H1 (cell line): Measurements from ENCODE around the gene RNASE13. TPM values are rescaled to one million over a fixed set of nuclear protein-coding genes. Genes with fewer than 3 reads are reported as not detected.

Experiments
- CTCF ChIA-PET: fragments of 300-600 bp; sonication (Branson Sonifier 250); formaldehyde crosslinking; loops from one replicate; lab custom pipeline; 2021; ENCODE audit not compliant: partially characterized antibody; lab: Charles Lee
- POLR2A ChIA-PET: fragments of 300-600 bp; sonication (Branson Sonifier 250); formaldehyde crosslinking; loops from one replicate; lab custom pipeline; 2021; ENCODE audit warnings: inconsistent platforms; ENCODE audit not compliant: partially characterized antibody; lab: Charles Lee
- DNase-seq, 2 experiments: peaks; one replicate each; pipeline versions ENCODE4 v3.0.0 to v3.0.0-alpha.2; 2010 to 2022; ENCODE audit warnings: low spot score in 2 of 2, low read depth in 1 of 2, mixed read lengths in 1 of 2
- FAIRE-seq: peaks from 2 replicates; lab custom pipeline; 2011; peaks lifted over from hg19 to GRCh38; lab: Jason Lieb, UNC
- H2AFZ ChIP-seq: 2 replicates; pipeline ENCODE4 v1.8.1; 2012; ENCODE audit warnings: low read length, inconsistent platforms
- H2AK5ac ChIP-seq: 2 replicates; pipeline ENCODE4 v1.6.1; 2013; ENCODE audit warnings: low read depth, low read length
- H2BK120ac ChIP-seq: replicated peaks from 2 replicates; pipeline ENCODE3; 2013; ENCODE audit warnings: low read depth, low read length, inconsistent platforms
- H2BK12ac ChIP-seq: 2 replicates; pipeline ENCODE4 v1.6.1; 2013; ENCODE audit warnings: low read depth, low read length
- H2BK15ac ChIP-seq: 2 replicates; pipeline ENCODE4 v1.6.1; 2013; ENCODE audit warnings: low read length
- H2BK20ac ChIP-seq: 2 replicates; pipeline ENCODE4 v1.6.1; 2013; ENCODE audit warnings: low read length
- H2BK5ac ChIP-seq: 2 replicates; pipeline ENCODE4 v1.6.1; 2013; ENCODE audit warnings: low read depth, low read length
- H3K14ac ChIP-seq: 2 replicates; pipeline ENCODE4 v1.6.1; 2013; ENCODE audit warnings: inconsistent platforms; ENCODE audit not compliant: insufficient read length
- H3K18ac ChIP-seq: 2 replicates; pipeline ENCODE4 v1.6.1; 2013; ENCODE audit warnings: low read length; ENCODE audit errors: extremely low read depth
- H3K23ac ChIP-seq: 2 replicates; pipeline ENCODE4 v1.6.1; 2013; ENCODE audit warnings: inconsistent platforms; ENCODE audit not compliant: insufficient read length
- H3K23me2 ChIP-seq: 2 replicates; pipeline ENCODE4 v1.6.1; 2013; ENCODE audit warnings: low read depth, low read length
- H3K27ac ChIP-seq: 2 replicates; pipeline ENCODE4 v1.6.1; 2011; ENCODE audit warnings: low read depth, low read length, inconsistent platforms
- H3K27me3 ChIP-seq, 4 experiments: replicated peaks in 1 of 4; 1 replicate in 1 of 4; 2 replicates in 3 of 4; pipeline versions ENCODE4 v1.6.1 to v1.8.1; 2011 to 2013; ENCODE audit warnings: low read length in 3 of 4, mild to moderate bottlenecking in 3 of 4, inconsistent platforms in 2 of 4, mixed read lengths in 2 of 4, moderate library complexity in 1 of 4; ENCODE audit not compliant: control insufficient read depth in 3 of 4, insufficient read depth in 3 of 4; ENCODE audit errors: extremely low read depth in 1 of 4
- H3K36me3 ChIP-seq, 4 experiments: 2 replicates each; pipeline versions ENCODE4 v1.6.1 to v1.8.1; 2011 to 2013; ENCODE audit warnings: mild to moderate bottlenecking in 4 of 4, low read length in 3 of 4, moderate library complexity in 2 of 4, control low read depth in 1 of 4, inconsistent platforms in 1 of 4; ENCODE audit not compliant: insufficient read depth in 4 of 4, control insufficient read depth in 2 of 4
- H3K4ac ChIP-seq: replicated peaks from 2 replicates; pipeline ENCODE3; 2013; ENCODE audit warnings: low read length, low read depth, mixed read lengths, inconsistent platforms; ENCODE audit not compliant: insufficient read length
- H3K4me1 ChIP-seq, 4 experiments: replicated peaks in 1 of 4; 1 replicate in 1 of 4; 2 replicates in 3 of 4; pipeline versions ENCODE4 v1.6.1 to v1.8.1; 2011 to 2013; ENCODE audit warnings: low read length in 3 of 4, inconsistent platforms in 2 of 4, mixed read lengths in 1 of 4; ENCODE audit not compliant: insufficient read depth in 4 of 4, control insufficient read depth in 3 of 4
- H3K4me2 ChIP-seq, 2 experiments: 2 replicates each; pipeline versions ENCODE4 v1.6.1 to v1.8.1; 2011 to 2013; ENCODE audit warnings: low read depth in 2 of 2, low read length in 2 of 2, control low read depth in 1 of 2, inconsistent platforms in 1 of 2, mild to moderate bottlenecking in 1 of 2; ENCODE audit not compliant: insufficient read depth in 1 of 2
- H3K4me3 ChIP-seq, 4 experiments: fragments of 200-600, 300-600 bp in 1 of 4; sonication (generic), shearing (Covaris generic), sonication (Bioruptor Twin) in 1 of 4; 2 replicates each; pipeline versions ENCODE4 v1.5.1 to v1.8.1; 2011 to 2016; ENCODE audit warnings: low read length in 4 of 4, low read depth in 3 of 4, control low read depth in 2 of 4, inconsistent platforms in 2 of 4, mild to moderate bottlenecking in 2 of 4, mixed read lengths in 1 of 4, moderate library complexity in 1 of 4; ENCODE audit not compliant: insufficient read depth in 2 of 4; ENCODE audit errors: extremely low read depth in 1 of 4
- H3K56ac ChIP-seq: replicated peaks from 2 replicates; pipeline ENCODE3; 2013; ENCODE audit warnings: low read depth, mild to moderate bottlenecking, mixed read lengths, low read length, inconsistent platforms; ENCODE audit not compliant: insufficient read length
- H3K79me1 ChIP-seq: 2 replicates; pipeline ENCODE4 v1.6.1; 2013; ENCODE audit warnings: low read depth, low read length, control low read depth
- H3K79me2 ChIP-seq, 2 experiments: 2 replicates each; pipeline versions ENCODE4 v1.6.1 to v1.8.1; 2012 to 2013; ENCODE audit warnings: low read length in 2 of 2, mild to moderate bottlenecking in 2 of 2, inconsistent platforms in 1 of 2; ENCODE audit not compliant: insufficient read depth in 2 of 2, control insufficient read depth in 1 of 2
- H3K9ac ChIP-seq, 4 experiments: replicated peaks in 1 of 4; 1 replicate in 1 of 4; 2 replicates in 3 of 4; pipeline versions ENCODE4 v1.6.1 to v1.8.1; 2011 to 2013; ENCODE audit warnings: low read depth in 3 of 4, low read length in 3 of 4, control low read depth in 2 of 4, mild to moderate bottlenecking in 2 of 4, moderate library complexity in 2 of 4, inconsistent platforms in 1 of 4; ENCODE audit errors: extremely low read depth in 1 of 4
- H3K9me3 ChIP-seq, 2 experiments: 2 replicates each; pipeline versions ENCODE4 v1.6.1 to v1.8.1; 2012 to 2013; ENCODE audit warnings: mild to moderate bottlenecking in 2 of 2, moderate library complexity in 2 of 2, control low read depth in 1 of 2, inconsistent platforms in 1 of 2, low read depth in 1 of 2, low read length in 1 of 2, mixed read lengths in 1 of 2; ENCODE audit not compliant: insufficient read depth in 2 of 2
- H4K20me1 ChIP-seq, 2 experiments: replicated peaks in 1 of 2; 2 replicates each; pipeline versions ENCODE3 to v1.8.1; 2011 to 2013; ENCODE audit warnings: inconsistent platforms in 2 of 2, low read length in 2 of 2, mild to moderate bottlenecking in 1 of 2; ENCODE audit not compliant: insufficient read depth in 2 of 2, control insufficient read depth in 1 of 2
- H4K5ac ChIP-seq: 2 replicates; pipeline ENCODE4 v1.6.1; 2013; ENCODE audit warnings: low read length, low read depth, mixed read lengths, inconsistent platforms; ENCODE audit not compliant: insufficient read length
- H4K8ac ChIP-seq: 2 replicates; pipeline ENCODE4 v1.8.0; 2013; ENCODE audit warnings: mild to moderate bottlenecking, moderate library complexity, low read length, inconsistent platforms; ENCODE audit not compliant: insufficient read depth; ENCODE audit errors: extremely low read depth
- H4K91ac ChIP-seq: replicated peaks from 2 replicates; pipeline ENCODE3; 2013; ENCODE audit warnings: low read length, mixed read lengths, inconsistent platforms; ENCODE audit not compliant: insufficient read length
- ATF2 ChIP-seq: IDR thresholded peaks from 2 replicates; pipeline ENCODE4 v1.6.1; 2012; ENCODE audit warnings: low read length, inconsistent platforms
- BRCA1 ChIP-seq: IDR thresholded peaks from 2 replicates; pipeline ENCODE4 v1.6.1; 2012; ENCODE audit warnings: low read depth, low read length, improper control_type of control experiment
- CHD1 ChIP-seq: IDR thresholded peaks from 2 replicates; pipeline ENCODE4 v1.6.1; 2012; ENCODE audit warnings: low read depth, low read length, improper control_type of control experiment
- CHD2 ChIP-seq: IDR thresholded peaks from 2 replicates; pipeline ENCODE4 v1.6.1; 2012; ENCODE audit warnings: low read length, improper control_type of control experiment
- CTBP2 ChIP-seq: IDR thresholded peaks from 2 replicates; pipeline ENCODE4 v1.7.0; 2011; ENCODE audit warnings: borderline replicate concordance, mild to moderate bottlenecking, moderate library complexity, mixed read lengths, low read length; ENCODE audit not compliant: insufficient read depth, insufficient read length
- EZH2 ChIP-seq: fragments of 200-600 bp; sonication (generic); IDR thresholded peaks from 2 replicates; pipeline ENCODE4 v1.7.1; 2012; ENCODE audit warnings: low read depth, mild to moderate bottlenecking, moderate library complexity, low read length, inconsistent platforms; ENCODE audit not compliant: severe bottlenecking
- MAX ChIP-seq: IDR thresholded peaks from 2 replicates; pipeline ENCODE4 v1.6.1; 2012; ENCODE audit warnings: inconsistent platforms
- NANOG ChIP-seq: IDR thresholded peaks from 2 replicates; pipeline ENCODE4 v1.6.1; 2011; ENCODE audit warnings: low read length, low read depth, mild to moderate bottlenecking, inconsistent platforms; ENCODE audit not compliant: insufficient read depth, poor library complexity, severe bottlenecking
- NRF1 ChIP-seq: IDR thresholded peaks from 2 replicates; pipeline ENCODE4 v1.6.1; 2011; ENCODE audit warnings: mild to moderate bottlenecking, low read depth, low read length, improper control_type of control experiment
- SIX5 ChIP-seq: IDR thresholded peaks from 2 replicates; pipeline ENCODE4 v1.6.1; 2011; ENCODE audit warnings: mild to moderate bottlenecking, low read depth, low read length
- SP4 ChIP-seq: IDR thresholded peaks from 2 replicates; pipeline ENCODE4 v1.6.1; 2012; ENCODE audit warnings: low read length, inconsistent platforms
- TBP ChIP-seq: IDR thresholded peaks from 2 replicates; pipeline ENCODE4 v1.6.1; 2011; ENCODE audit warnings: low read depth, low read length, improper control_type of control experiment
- WGBS, 2 experiments: shearing (Covaris generic) in 1 of 2; methylation state at CpG; one replicate each; pipeline versions ENCODE4 v1.1.6 to v1.1.7; 2013 to 2015; ENCODE audit warnings: low lambda C conversion rate in 2 of 2, mixed read lengths in 2 of 2, inconsistent platforms in 1 of 2, low coverage in 1 of 2, missing lambda C conversion rate in 1 of 2; ENCODE audit not compliant: insufficient replicate concordance in 2 of 2, insufficient coverage in 1 of 2, insufficient read length in 1 of 2; ENCODE audit errors: extremely low coverage in 1 of 2, missing lambda C conversion rate in 1 of 2; 5-methylcytosine and 5-hydroxymethylcytosine counted together
- polyA plus RNA-seq, 7 experiments: library from polyadenylated mRNA; depleted of rRNA in 3 of 7; stranded (reverse) in 5 of 7; unstranded in 2 of 7; fragments of >200 nt in 5 of 7; fragments of 200-250 nt in 2 of 7; gene quantifications; 1 replicate in 5 of 7; 2 replicates in 1 of 7; 4 replicates in 1 of 7; pipeline versions ENCODE4 v1.2.1 to v1.2.3, GENCODE V29; 2011 to 2013; ENCODE audit warnings: missing spikeins in 2 of 7, mixed read lengths in 2 of 7
- total RNA-seq: library from RNA; stranded (reverse); fragmentation: NEBNext Ultra II Directional; extraction: Animal tissue kit (Norgen Biotek cat#: 25700); gene quantifications from 2 replicates; pipeline ENCODE4 v1.2.1, GENCODE V29; 2021

RNASE13 gene
- total and polyA plus RNA-seq, 2 of the 8 experiments (the other 6 are each of a cell fraction or from before 2014, with no cell fraction given) = not detected

- peaks cover 0 to 5% (median under 1%) of the 10 kb centered on the region in 4 experiments; a peak in 3 of 8 replicates for H3K36me3 ChIP-seq
- H2BK15ac ChIP-seq = no peak overlapping the region
- H3K23ac ChIP-seq = no peak overlapping the region
- 0 out of 2 replicates have a peak, but pooled peaks cover 2% of the 10 kb centered on the region for H3K23me2 ChIP-seq
- H3K4me3 ChIP-seq = no peak overlapping the region
- H2BK12ac ChIP-seq = no peak overlapping the region
- no peak overlapping the region for H3K27ac ChIP-seq
- H3K4me2 ChIP-seq = no peak overlapping the region
- no peak overlapping the region for H2BK120ac ChIP-seq
- ChIA-PET CTCF (interaction anchor here (0.6 to 16.1 kb wide), 11 partner anchors 13 to 200 kb away, joined by 3 to 371 read pairs (median 6); partner anchors contain the start of genes ARHGEF40 and RNASE7), POLR2A (interaction anchor here (1.2 to 1.5 kb wide), 3 partner anchors 15 to 29 kb away, joined by 3 to 5 read pairs (median 3); no protein-coding TSS in a partner anchor)
- peaks cover under 1 to 12% (median 11%) of the 10 kb centered on the region in 4 experiments; a peak in 6 of 7 replicates for H3K27me3 ChIP-seq
- H4K8ac ChIP-seq = no peak overlapping the region
- DNase-seq (no peak), FAIRE-seq (no peak)
- no peaks in the 10 kb centered on the region for H4K20me1 ChIP-seq
- H2AK5ac ChIP-seq = no peak overlapping the region
- no peak overlapping the region for H3K4ac ChIP-seq
- H3K79me1 ChIP-seq = no peaks in the 10 kb centered on the region
- H2AFZ ChIP-seq = no peak overlapping the region
- H3K79me2 ChIP-seq = no peaks in the 10 kb centered on the region
- H3K4me1 ChIP-seq = peaks cover 4 to 12% (median 7%) of the 10 kb centered on the region in 4 experiments
- no peak overlapping the region for H4K5ac ChIP-seq
- H3K14ac ChIP-seq = no peak overlapping the region
- H3K18ac ChIP-seq = no peak overlapping the region
- no peak overlapping the region for H3K9ac ChIP-seq
- no peak overlapping the region for H3K56ac ChIP-seq
- WGBS, 2 experiments = 94% methylated on average over 3 of the region's 3 CpGs; no CpG with 5 or more reads in 1 of the 2 experiments
- H3K9me3 ChIP-seq = no peaks in the 10 kb centered on the region
- H2BK5ac ChIP-seq = no peak overlapping the region
- no peak overlapping the region for H2BK20ac ChIP-seq
- no peak overlapping the region for H4K91ac ChIP-seq
- TF ChIP-seq SP4 (no peak), TBP (no peak), BRCA1 (no peak), NANOG (no peak), ATF2 (no peak), NRF1 (no peak), EZH2 (no peak), MAX (no peak), CHD2 (no peak), CTBP2 (no peak), SIX5 (no peak), CHD1 (no peak)
These were observed 15.8 kb downstream of the RNASE13 start for GRCh38 chr14:21018781-21019180.
